ENCODE results near the gene HCN1.
"Not testable (repeated sequence)": the region's sequence is repeated elsewhere in the genome, so short reads cannot be mapped to it uniquely, and the experiment has no call there.

HCN1 gene

GRCh38 chr5:45509371-45509770 is 186.8 kb downstream of the HCN1 start:
- FAIRE-seq (no peak), DNase-seq (ENCODE audit: insufficient read length, low spot score) (no peak)
- TF ChIP-seq CTCF (IDR thresholded peaks at IDR 0.05; ENCODE audit: insufficient read depth, missing control alignments): no peak

GRCh38 chr5:45508135-45508534 is 188.0 kb downstream of the HCN1 start:
- TF ChIP-seq CTCF (IDR thresholded peaks at IDR 0.05; ENCODE audit: insufficient read depth, missing control alignments): no peak
- FAIRE-seq: peak; percentile 58
- no peak for DNase-seq (ENCODE audit: insufficient read length, low spot score)

DNA sequence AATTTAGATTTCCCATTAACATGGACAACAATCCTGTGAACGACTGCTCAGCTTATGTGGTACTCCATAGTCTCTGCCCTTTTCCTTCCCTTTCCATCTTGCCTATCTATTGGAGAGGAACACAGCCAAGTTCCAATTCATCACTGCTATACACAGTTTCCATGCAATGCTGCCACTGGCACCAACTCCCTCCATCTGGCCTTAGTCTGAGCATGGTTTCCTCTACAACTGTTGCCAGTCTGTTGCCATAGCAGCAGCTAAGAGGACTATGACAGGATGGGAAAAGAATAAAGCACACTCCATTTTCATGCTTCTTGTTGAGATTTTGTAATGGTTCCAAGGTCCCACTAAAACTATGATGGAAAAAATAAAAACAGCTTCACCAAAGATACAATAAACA is 189.0 kb downstream of the HCN1 start:
- DNase-seq (ENCODE audit: insufficient read length, low spot score): no peak
- TF ChIP-seq CTCF (IDR thresholded peaks at IDR 0.05; ENCODE audit: insufficient read depth, missing control alignments): no peak
- FAIRE-seq: peak; percentile 92

DNA sequence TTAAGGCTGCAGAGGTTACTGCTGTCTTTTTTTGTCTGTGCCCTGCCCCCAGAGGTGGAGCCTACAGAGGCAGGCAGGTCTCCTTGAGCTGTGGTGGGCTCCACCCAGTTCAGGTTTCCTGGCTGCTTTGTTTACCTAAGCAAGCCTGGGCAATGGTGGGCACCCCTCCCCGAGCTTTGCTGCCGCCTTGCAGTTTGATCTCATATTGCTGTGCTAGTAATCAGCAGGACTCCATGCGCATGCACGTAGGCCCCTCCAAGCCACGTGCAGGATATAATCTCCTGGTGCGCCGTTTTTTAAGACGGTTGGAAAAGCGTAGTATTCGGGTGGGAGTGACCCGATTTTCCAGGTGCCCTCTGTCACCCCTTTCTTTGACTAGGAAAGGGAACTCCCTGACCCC is 197.2 kb downstream of the HCN1 start:
- FAIRE-seq; DNase-seq (ENCODE audit: insufficient read length, low spot score): not testable (repeated sequence)

DNA sequence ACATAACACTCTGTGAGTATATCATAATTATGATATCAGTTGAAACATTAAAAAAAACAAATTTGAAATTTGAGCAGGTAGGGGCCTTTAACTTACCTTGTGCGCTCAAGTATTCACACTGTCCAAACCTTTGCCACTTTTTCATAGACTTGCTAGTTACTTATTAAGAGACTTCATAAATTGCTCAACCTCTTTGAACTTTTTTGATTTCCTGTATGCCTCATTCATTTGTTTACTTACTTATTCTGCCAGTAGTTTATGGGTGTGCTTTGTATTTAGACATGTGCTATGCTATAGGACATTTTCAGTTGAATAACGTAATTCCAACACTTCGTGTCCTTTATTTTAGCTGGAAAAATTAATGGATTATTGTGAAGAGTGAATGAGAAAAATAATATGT is 204.8 kb downstream of the HCN1 start:
- no peak for DNase-seq (ENCODE audit: insufficient read length, low spot score)
- no peak for FAIRE-seq
- no peak for TF ChIP-seq CTCF (IDR thresholded peaks at IDR 0.05; ENCODE audit: insufficient read depth, missing control alignments)

DNA sequence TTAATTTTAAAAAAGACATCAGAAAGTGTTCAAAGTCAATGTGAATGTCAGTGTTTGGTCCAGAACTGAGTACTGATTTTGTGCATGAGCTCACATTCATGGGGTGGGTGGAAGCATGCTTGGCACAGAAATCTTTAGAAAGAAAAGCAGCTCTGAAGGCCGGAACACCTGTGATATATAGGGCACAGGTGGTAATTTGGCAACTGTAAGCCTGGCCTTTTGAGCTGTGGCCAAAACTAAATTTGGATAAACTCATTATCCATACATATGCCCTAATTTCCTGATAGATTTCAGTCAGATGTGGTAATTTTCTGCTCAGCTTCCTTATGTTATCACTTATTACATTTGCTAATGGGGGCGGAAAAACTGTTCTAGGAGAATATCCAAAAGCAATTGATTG is 211.4 kb downstream of the HCN1 start:
- DNase-seq (ENCODE audit: insufficient read length, low spot score) (no peak), FAIRE-seq (no peak)
- no peak for TF ChIP-seq CTCF (IDR thresholded peaks at IDR 0.05; ENCODE audit: insufficient read depth, missing control alignments)

GRCh38 chr5:45454114-45454513 is 242.1 kb downstream of the HCN1 start:
- DNase-seq (ENCODE audit: insufficient read length, low spot score) (no peak), FAIRE-seq (peak; percentile 38)
- TF ChIP-seq CTCF (IDR thresholded peaks at IDR 0.05; ENCODE audit: insufficient read depth, missing control alignments): no peak

DNA sequence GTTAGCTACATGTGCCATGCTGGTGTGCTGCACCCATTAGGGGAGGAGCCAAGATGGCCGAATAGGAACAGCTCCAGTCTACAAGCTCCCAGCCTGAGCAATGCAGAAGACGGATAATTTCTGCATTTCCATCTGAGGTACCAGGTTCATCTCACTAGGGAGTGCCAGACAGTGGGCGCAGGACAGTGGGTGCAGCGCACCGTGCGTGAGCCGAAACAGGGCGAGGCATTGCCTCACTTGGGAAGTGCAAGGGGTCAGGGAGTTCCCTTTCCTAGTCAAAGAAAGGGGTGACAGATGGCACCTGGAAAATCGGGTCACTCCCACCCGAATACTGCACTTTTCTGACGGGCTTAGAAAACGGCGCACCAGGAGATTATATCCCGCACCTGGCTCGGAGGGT is 251.3 kb downstream of the HCN1 start:
- not testable (repeated sequence) for DNase-seq (ENCODE audit: insufficient read length, low spot score); FAIRE-seq

Measured in D721Med (cell line).